Trophoblast cell (in vitro differentiated cells and primary cell): ENCODE results near the gene ZNF804A.

ENCODE experiments used
- DNase-seq, 2 donors: peaks; one replicate each; pipeline ENCODE4 v3.0.0-alpha.2; 2016
- H2AFZ ChIP-seq: 2 replicates; pipeline ENCODE4 v1.6.1; 2013; ENCODE audit warnings: low read length, moderate library complexity, mild to moderate bottlenecking; ENCODE audit not compliant: insufficient read depth, poor library complexity
- H2AK5ac ChIP-seq: 2 replicates; pipeline ENCODE4 v1.6.1; 2013; ENCODE audit warnings: mild to moderate bottlenecking, low read length
- H2BK120ac ChIP-seq: 2 replicates; pipeline ENCODE4 v1.6.1; 2013; ENCODE audit warnings: low read length, mild to moderate bottlenecking, moderate library complexity; ENCODE audit not compliant: insufficient read depth, poor library complexity
- H2BK12ac ChIP-seq: 2 replicates; pipeline ENCODE4 v1.6.1; 2013; ENCODE audit warnings: mild to moderate bottlenecking, low read length, moderate library complexity
- H2BK5ac ChIP-seq: 2 replicates; pipeline ENCODE4 v1.6.1; 2013; ENCODE audit warnings: low read length, low read depth, moderate library complexity, mild to moderate bottlenecking; ENCODE audit not compliant: poor library complexity
- H3K14ac ChIP-seq: 2 replicates; pipeline ENCODE4 v1.6.1; 2013; ENCODE audit warnings: mild to moderate bottlenecking, low read length
- H3K18ac ChIP-seq: 2 replicates; pipeline ENCODE4 v1.6.1; 2013; ENCODE audit warnings: mild to moderate bottlenecking, low read length
- H3K23ac ChIP-seq: 2 replicates; pipeline ENCODE4 v1.6.1; 2013; ENCODE audit warnings: low read length
- H3K27ac ChIP-seq: 2 replicates; pipeline ENCODE4 v1.5.1; 2013; ENCODE audit warnings: low read depth, mild to moderate bottlenecking, inconsistent platforms, low read length, moderate library complexity
- H3K27me3 ChIP-seq: 2 replicates; pipeline ENCODE4 v1.6.1; 2013; ENCODE audit warnings: inconsistent platforms, mild to moderate bottlenecking, low read length, moderate library complexity; ENCODE audit not compliant: insufficient read depth
- H3K36me3 ChIP-seq, 2 experiments: 1 replicate in 1 of 2; 2 replicates in 1 of 2; pipeline ENCODE4 v1.6.1; 2013; ENCODE audit warnings: low read length in 2 of 2, mild to moderate bottlenecking in 2 of 2, moderate library complexity in 1 of 2; ENCODE audit not compliant: insufficient read depth in 2 of 2, control insufficient read depth in 1 of 2
- H3K4ac ChIP-seq: 2 replicates; pipeline ENCODE4 v1.6.1; 2013; ENCODE audit warnings: low read depth, mild to moderate bottlenecking, low read length, moderate library complexity
- H3K4me1 ChIP-seq, 2 experiments: 1 replicate in 1 of 2; 2 replicates in 1 of 2; pipeline ENCODE4 v1.6.1; 2013; ENCODE audit warnings: low read length in 2 of 2, mild to moderate bottlenecking in 2 of 2, moderate library complexity in 1 of 2; ENCODE audit not compliant: insufficient read depth in 2 of 2, control insufficient read depth in 1 of 2
- H3K4me2 ChIP-seq: 2 replicates; pipeline ENCODE4 v1.6.1; 2013; ENCODE audit warnings: inconsistent platforms, mild to moderate bottlenecking, low read length, moderate library complexity
- H3K4me3 ChIP-seq: 2 replicates; pipeline ENCODE4 v1.5.1; 2013; ENCODE audit warnings: mild to moderate bottlenecking, low read depth, low read length, inconsistent platforms
- H3K79me1 ChIP-seq: one replicate; pipeline ENCODE4 v1.6.1; 2013; ENCODE audit warnings: low read length
- H3K79me2 ChIP-seq: 2 replicates; pipeline ENCODE4 v1.6.1; 2013; ENCODE audit warnings: low read length, mild to moderate bottlenecking; ENCODE audit not compliant: control insufficient read depth, insufficient read depth, poor library complexity
- H3K9ac ChIP-seq: 2 replicates; pipeline ENCODE4 v1.6.1; 2013; ENCODE audit warnings: mild to moderate bottlenecking, low read length
- H3K9me3 ChIP-seq: 2 replicates; pipeline ENCODE4 v1.6.1; 2013; ENCODE audit warnings: low read depth, mild to moderate bottlenecking, control low read depth, inconsistent platforms, low read length; ENCODE audit not compliant: insufficient read depth
- H4K12ac ChIP-seq: 2 replicates; pipeline ENCODE4 v1.6.1; 2013; ENCODE audit warnings: low read depth, mild to moderate bottlenecking, low read length, moderate library complexity
- H4K8ac ChIP-seq: 2 replicates; pipeline ENCODE4 v1.6.1; 2013; ENCODE audit warnings: low read depth, mild to moderate bottlenecking, low read length, moderate library complexity
- H4K91ac ChIP-seq: one replicate; pipeline ENCODE4 v1.6.1; 2013; ENCODE audit warnings: low read depth, mild to moderate bottlenecking, low read length, moderate library complexity
- WGBS: extraction: QIAGEN DNeasy Blood & Tissue Kit; methylation state at CpG from one replicate; pipeline ENCODE4 v1.1.7; 2013; ENCODE audit warnings: missing lambda C conversion rate; ENCODE audit not compliant: insufficient read length, insufficient coverage; ENCODE audit errors: extremely low coverage; 5-methylcytosine and 5-hydroxymethylcytosine counted together

The ZNF804A gene

GRCh38 chr2:184677171-184677570, 78.8 kb downstream of the ZNF804A start:
- Histone ChIP-seq H3K4ac (no peak overlapping the region), H2AFZ (no peak overlapping the region), H3K9ac (no peak overlapping the region), H4K8ac (no peak overlapping the region), H3K4me3 (no peak overlapping the region), H3K23ac (no peak overlapping the region), H2BK12ac (no peak overlapping the region), H3K79me2 (no peaks in the 10 kb centered on the region), H3K36me3 (no peaks in the 10 kb centered on the region), H3K27ac (no peak overlapping the region), H2BK120ac (no peak overlapping the region), H3K27me3 (no peaks in the 10 kb centered on the region), H2BK5ac (no peak overlapping the region), H3K79me1 (no peaks in the 10 kb centered on the region), H3K9me3 (peaks cover 8% of the 10 kb centered on the region), H4K12ac (no peak overlapping the region), H3K14ac (no peak overlapping the region), H3K4me1 (no peaks in the 10 kb centered on the region), H3K18ac (no peak overlapping the region), H4K91ac (no peak overlapping the region), H3K4me2 (no peak overlapping the region), H2AK5ac (no peak overlapping the region)
- no CpG with 5 or more reads among the region's 2 CpGs for WGBS
- DNase-seq, result no peak

- no peak for DNase-seq
- Histone ChIP-seq H3K14ac (no peak overlapping the region), H3K27me3 (no peaks in the 10 kb centered on the region), H2AK5ac (no peak overlapping the region), H3K4me2 (no peak overlapping the region), H3K4me1 (no peaks in the 10 kb centered on the region), H2BK120ac (no peak overlapping the region), H3K9me3 (peaks cover 8% of the 10 kb centered on the region), H4K12ac (no peak overlapping the region), H2BK5ac (no peak overlapping the region), H3K4me3 (no peak overlapping the region), H3K23ac (no peak overlapping the region), H3K4ac (no peak overlapping the region), H4K91ac (no peak overlapping the region), H2BK12ac (no peak overlapping the region), H4K8ac (no peak overlapping the region), H3K36me3 (no peaks in the 10 kb centered on the region), H2AFZ (no peak overlapping the region), H3K27ac (no peak overlapping the region), H3K9ac (no peak overlapping the region), H3K79me2 (no peaks in the 10 kb centered on the region), H3K18ac (no peak overlapping the region), H3K79me1 (no peaks in the 10 kb centered on the region)
- no CpG with 5 or more reads among the region's 7 CpGs for WGBS
These were observed 81.1 kb downstream of the ZNF804A start for GRCh38 chr2:184679219-184680018.

- Histone ChIP-seq H2AFZ (no peak overlapping the region), H3K4me1 (no peaks in the 10 kb centered on the region), H3K9me3 (peaks cover 8% of the 10 kb centered on the region), H4K91ac (no peak overlapping the region), H3K4me2 (no peak overlapping the region), H3K79me1 (no peaks in the 10 kb centered on the region), H3K36me3 (no peaks in the 10 kb centered on the region), H3K27me3 (no peaks in the 10 kb centered on the region), H2BK120ac (no peak overlapping the region), H3K23ac (no peak overlapping the region), H3K4me3 (no peak overlapping the region), H2BK5ac (no peak overlapping the region), H4K8ac (no peak overlapping the region), H3K4ac (no peak overlapping the region), H2AK5ac (no peak overlapping the region), H3K14ac (no peak overlapping the region), H2BK12ac (no peak overlapping the region), H3K9ac (no peak overlapping the region), H4K12ac (no peak overlapping the region), H3K18ac (no peak overlapping the region), H3K79me2 (no peaks in the 10 kb centered on the region), H3K27ac (no peak overlapping the region)
- DNase-seq, result no peak
- no CpG with 5 or more reads among the region's 2 CpGs for WGBS
These were observed 82.5 kb downstream of the ZNF804A start for GRCh38 chr2:184680825-184681224.

- H3K4me1 ChIP-seq, result no peaks in the 10 kb centered on the region
- no peak overlapping the region for H3K9ac ChIP-seq
- no peak for DNase-seq
- no peak overlapping the region for H2BK12ac ChIP-seq
- H2BK5ac ChIP-seq, result no peak overlapping the region
- H3K4ac ChIP-seq, result no peak overlapping the region
- H3K27me3 ChIP-seq, result no peaks in the 10 kb centered on the region
- H4K91ac ChIP-seq, result no peak overlapping the region
- no peak overlapping the region for H2BK120ac ChIP-seq
- H3K4me2 ChIP-seq, result no peak overlapping the region
- WGBS, result no CpG with 5 or more reads among the region's 10 CpGs
- no peak overlapping the region for H3K4me3 ChIP-seq
- no peak overlapping the region for H4K12ac ChIP-seq
- no peak overlapping the region for H3K14ac ChIP-seq
- peaks cover 8% of the 10 kb centered on the region for H3K9me3 ChIP-seq
- H2AK5ac ChIP-seq, result no peak overlapping the region
- H3K79me2 ChIP-seq, result no peaks in the 10 kb centered on the region
- no peaks in the 10 kb centered on the region for H3K79me1 ChIP-seq
- H4K8ac ChIP-seq, result no peak overlapping the region
- no peak overlapping the region for H3K18ac ChIP-seq
- no peak overlapping the region for H3K23ac ChIP-seq
- H2AFZ ChIP-seq, result no peak overlapping the region
- no peaks in the 10 kb centered on the region for H3K36me3 ChIP-seq
- H3K27ac ChIP-seq, result no peak overlapping the region
These were observed 83.5 kb downstream of the ZNF804A start for GRCh38 chr2:184681642-184682321.
